ENCODE results near the gene DPYSL4. TPM values are rescaled to one million over a fixed set of nuclear protein-coding genes. Genes with fewer than 3 reads are reported as not detected.

Gene DPYSL4
- total RNA-seq, 4 donors from 2014 or later: 0.27 TPM; not detected in 3

- Histone ChIP-seq H3K27me3 (no peaks in the 10 kb centered on the region), H3K36me3 (no peaks in the 10 kb centered on the region), H3K27ac (no peak overlapping the region), H3K4me3 (no peak overlapping the region), H3K4me1 (no peaks in the 10 kb centered on the region), H3K9me3 (no peaks in the 10 kb centered on the region)
- TF ChIP-seq POLR2A (IDR thresholded peaks at IDR 0.05): no peak
- TF ChIP-seq, protein P1, sequence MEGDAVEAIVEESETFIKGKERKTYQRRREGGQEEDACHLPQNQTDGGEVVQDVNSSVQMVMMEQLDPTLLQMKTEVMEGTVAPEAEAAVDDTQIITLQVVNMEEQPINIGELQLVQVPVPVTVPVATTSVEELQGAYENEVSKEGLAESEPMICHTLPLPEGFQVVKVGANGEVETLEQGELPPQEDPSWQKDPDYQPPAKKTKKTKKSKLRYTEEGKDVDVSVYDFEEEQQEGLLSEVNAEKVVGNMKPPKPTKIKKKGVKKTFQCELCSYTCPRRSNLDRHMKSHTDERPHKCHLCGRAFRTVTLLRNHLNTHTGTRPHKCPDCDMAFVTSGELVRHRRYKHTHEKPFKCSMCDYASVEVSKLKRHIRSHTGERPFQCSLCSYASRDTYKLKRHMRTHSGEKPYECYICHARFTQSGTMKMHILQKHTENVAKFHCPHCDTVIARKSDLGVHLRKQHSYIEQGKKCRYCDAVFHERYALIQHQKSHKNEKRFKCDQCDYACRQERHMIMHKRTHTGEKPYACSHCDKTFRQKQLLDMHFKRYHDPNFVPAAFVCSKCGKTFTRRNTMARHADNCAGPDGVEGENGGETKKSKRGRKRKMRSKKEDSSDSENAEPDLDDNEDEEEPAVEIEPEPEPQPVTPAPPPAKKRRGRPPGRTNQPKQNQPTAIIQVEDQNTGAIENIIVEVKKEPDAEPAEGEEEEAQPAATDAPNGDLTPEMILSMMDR (IDR thresholded peaks at IDR 0.05): no peak
- no peak for DNase-seq
Measured at GRCh38 chr10:132148261-132149251, 38.2 kb upstream of the DPYSL4 start.

DNA sequence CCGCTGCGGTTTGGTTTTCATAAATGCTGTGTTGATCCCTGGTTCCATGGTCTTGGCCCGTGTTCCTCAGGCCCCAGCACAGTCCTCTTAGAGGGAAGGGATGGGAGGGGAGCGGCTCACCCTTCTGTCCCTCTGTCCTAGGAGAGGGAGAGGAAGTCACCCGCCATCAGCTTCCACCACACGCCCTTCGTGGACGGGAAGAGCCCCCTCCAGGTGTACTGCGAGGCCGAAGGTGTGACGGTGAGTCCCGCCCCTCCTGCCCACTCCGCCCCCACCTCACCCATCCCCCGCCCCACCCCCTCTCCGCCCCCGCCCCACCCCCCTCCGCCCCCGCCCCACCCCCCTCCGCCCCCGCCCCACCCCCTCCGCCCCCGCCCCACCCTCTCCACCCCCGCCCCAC lies 37.5 kb upstream of the DPYSL4 start:
- TF ChIP-seq, protein P1 (IDR thresholded peaks at IDR 0.05): no peak
- no peak for TF ChIP-seq POLR2A (IDR thresholded peaks at IDR 0.05)
- no peak for DNase-seq
- no peaks in the 10 kb centered on the region for H3K27me3 ChIP-seq
- H3K27ac ChIP-seq: no peak overlapping the region
- no peaks in the 10 kb centered on the region for H3K4me1 ChIP-seq
- H3K36me3 ChIP-seq: no peaks in the 10 kb centered on the region
- no peaks in the 10 kb centered on the region for H3K9me3 ChIP-seq
- no peak overlapping the region for H3K4me3 ChIP-seq

- Histone ChIP-seq H3K4me1 (no peaks in the 10 kb centered on the region), H3K9me3 (no peaks in the 10 kb centered on the region), H3K4me3 (no peak overlapping the region), H3K36me3 (no peaks in the 10 kb centered on the region), H3K27ac (no peak overlapping the region), H3K27me3 (no peaks in the 10 kb centered on the region)
- DNase-seq: no peak
- TF ChIP-seq POLR2A (IDR thresholded peaks at IDR 0.05): no peak
- TF ChIP-seq, protein P1 (IDR thresholded peaks at IDR 0.05): no peak
Measured at GRCh38 chr10:132149917-132150316, 36.8 kb upstream of the DPYSL4 start.

DNA sequence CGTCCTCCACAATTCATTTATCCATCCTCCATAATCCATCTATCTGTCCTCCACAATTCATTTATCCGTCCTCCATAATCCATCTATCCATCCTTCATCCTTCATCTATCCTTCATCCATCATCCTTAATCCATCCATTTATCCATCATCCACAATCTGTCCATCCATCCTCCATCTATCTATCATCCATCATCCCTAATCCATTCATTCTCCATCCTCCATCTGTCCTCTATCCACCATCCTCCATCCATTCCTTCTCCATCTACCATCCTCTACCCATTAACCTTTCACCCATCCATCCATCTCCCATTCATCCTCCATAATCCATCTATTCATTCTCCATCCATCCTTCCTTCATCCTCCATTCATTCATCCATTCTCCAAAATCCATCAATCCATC lies 36.0 kb upstream of the DPYSL4 start:
- H3K9me3 ChIP-seq: no peaks in the 10 kb centered on the region
- H3K4me1 ChIP-seq: no peaks in the 10 kb centered on the region
- TF ChIP-seq, protein P1 (IDR thresholded peaks at IDR 0.05): no peak
- TF ChIP-seq POLR2A (IDR thresholded peaks at IDR 0.05): no peak
- H3K27ac ChIP-seq: no peak overlapping the region
- H3K4me3 ChIP-seq: no peak overlapping the region
- H3K36me3 ChIP-seq: no peaks in the 10 kb centered on the region
- H3K27me3 ChIP-seq: no peaks in the 10 kb centered on the region
- DNase-seq: no peak

- no peak overlapping the region for H3K27ac ChIP-seq
- DNase-seq: no peak
- H3K36me3 ChIP-seq: no peaks in the 10 kb centered on the region
- no peaks in the 10 kb centered on the region for H3K27me3 ChIP-seq
- TF ChIP-seq, protein P1 (IDR thresholded peaks at IDR 0.05): no peak
- no peak for TF ChIP-seq POLR2A (IDR thresholded peaks at IDR 0.05)
- H3K4me3 ChIP-seq: no peak overlapping the region
- no peaks in the 10 kb centered on the region for H3K4me1 ChIP-seq
- no peaks in the 10 kb centered on the region for H3K9me3 ChIP-seq
Measured at GRCh38 chr10:132151286-132151950, 35.3 kb upstream of the DPYSL4 start.

Data from Peyer's patch (tissue), 4 donors.